ENCODE data around the gene AKAP13.

AKAP13 gene

DNA sequence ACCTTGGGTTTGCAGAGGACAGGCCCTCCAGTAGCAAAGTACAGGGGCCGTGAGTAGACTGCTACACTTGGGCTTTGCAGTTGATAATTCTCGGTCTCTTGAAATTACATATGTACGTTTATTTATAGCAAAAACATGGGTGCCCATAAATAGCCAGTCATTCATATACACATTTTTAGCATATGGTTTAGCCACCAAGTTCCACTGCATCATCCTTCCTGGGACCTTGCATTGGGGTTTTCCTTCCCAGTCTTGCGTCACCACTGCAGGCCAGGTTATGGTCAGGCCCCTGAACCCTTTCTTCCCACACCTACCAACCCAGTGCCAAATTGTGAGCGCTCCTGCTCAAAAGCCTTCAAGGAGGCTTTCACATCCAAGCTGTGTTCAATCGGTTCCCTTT is 401.7 kb downstream of the AKAP13 start:
- TF ChIP-seq, protein P1, sequence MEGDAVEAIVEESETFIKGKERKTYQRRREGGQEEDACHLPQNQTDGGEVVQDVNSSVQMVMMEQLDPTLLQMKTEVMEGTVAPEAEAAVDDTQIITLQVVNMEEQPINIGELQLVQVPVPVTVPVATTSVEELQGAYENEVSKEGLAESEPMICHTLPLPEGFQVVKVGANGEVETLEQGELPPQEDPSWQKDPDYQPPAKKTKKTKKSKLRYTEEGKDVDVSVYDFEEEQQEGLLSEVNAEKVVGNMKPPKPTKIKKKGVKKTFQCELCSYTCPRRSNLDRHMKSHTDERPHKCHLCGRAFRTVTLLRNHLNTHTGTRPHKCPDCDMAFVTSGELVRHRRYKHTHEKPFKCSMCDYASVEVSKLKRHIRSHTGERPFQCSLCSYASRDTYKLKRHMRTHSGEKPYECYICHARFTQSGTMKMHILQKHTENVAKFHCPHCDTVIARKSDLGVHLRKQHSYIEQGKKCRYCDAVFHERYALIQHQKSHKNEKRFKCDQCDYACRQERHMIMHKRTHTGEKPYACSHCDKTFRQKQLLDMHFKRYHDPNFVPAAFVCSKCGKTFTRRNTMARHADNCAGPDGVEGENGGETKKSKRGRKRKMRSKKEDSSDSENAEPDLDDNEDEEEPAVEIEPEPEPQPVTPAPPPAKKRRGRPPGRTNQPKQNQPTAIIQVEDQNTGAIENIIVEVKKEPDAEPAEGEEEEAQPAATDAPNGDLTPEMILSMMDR (IDR thresholded peaks at IDR 0.05; ENCODE audit: control insufficient read depth, insufficient read depth, low read depth, low read length, missing control alignments), result no peak
- DNase-seq (ENCODE audit: low read depth), result no peak
- no peak overlapping the region for H3K4me3 ChIP-seq (ENCODE audit: control insufficient read depth, low read depth, low read length)

DNA sequence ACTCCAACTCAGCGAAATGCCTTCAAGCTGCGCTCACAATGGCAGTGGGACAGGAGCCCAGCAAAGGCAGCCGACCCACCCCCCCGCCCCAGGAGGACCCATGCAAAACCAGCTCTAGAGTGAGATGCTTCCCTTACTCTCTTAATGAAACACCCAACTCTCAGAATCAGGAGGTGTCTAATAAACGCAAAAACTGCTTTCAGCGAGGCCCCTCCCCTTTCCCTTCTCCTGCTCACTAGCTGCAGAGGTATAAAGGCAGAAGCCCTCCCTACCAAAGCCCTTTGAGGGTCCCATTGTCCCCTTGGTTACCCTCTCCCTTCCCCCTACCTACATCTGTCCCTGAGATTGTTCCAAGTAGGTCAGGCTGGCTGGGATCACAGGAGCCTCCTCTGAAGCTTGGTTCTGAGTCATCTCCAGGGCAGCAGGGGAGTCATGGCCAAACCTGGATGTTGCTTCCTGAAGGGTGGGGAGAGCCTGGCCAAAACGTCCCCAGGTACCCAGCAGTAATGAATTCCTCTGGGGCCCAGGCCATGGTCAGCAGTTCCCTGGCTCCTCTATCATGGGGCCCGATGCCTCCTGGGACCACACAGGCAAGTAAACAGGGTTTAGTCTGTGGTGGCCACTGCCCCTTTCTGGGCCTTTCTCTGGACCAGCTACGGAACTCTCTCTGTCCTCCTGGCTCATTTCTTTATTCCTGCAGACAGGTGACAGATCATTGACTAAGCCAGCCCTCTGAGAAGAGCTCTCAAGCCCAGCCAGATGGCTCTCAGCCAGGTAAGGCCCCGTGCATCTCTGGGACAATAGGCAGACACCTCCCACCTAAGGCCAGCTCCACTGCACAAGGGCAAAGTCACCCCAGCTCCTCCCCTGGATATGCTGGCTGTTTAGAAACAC is 405.7 kb downstream of the AKAP13 start:
- TF ChIP-seq, protein P1 (IDR thresholded peaks at IDR 0.05; ENCODE audit: control insufficient read depth, insufficient read depth, low read depth, low read length, missing control alignments), result no peak
- H3K4me3 ChIP-seq (ENCODE audit: control insufficient read depth, low read depth, low read length), result no peak overlapping the region
- no peak for DNase-seq (ENCODE audit: low read depth)

DNA sequence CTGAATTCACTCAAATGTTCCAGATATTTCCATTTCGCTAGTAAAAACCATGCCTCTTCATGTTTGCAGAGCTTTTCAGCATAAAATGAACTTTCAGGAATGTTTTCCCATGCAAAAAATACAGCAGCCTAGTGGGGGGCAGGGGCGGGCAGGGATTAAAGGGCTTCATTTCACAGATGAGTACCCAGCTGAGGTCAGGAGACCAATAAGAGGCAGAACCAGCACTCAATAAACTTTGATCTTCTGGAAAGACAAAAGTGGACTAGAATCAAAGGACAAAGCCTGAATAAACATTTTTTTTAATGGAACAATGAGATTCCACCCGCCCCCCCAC is 406.3 kb downstream of the AKAP13 start:
- TF ChIP-seq, protein P1 (IDR thresholded peaks at IDR 0.05; ENCODE audit: control insufficient read depth, insufficient read depth, low read depth, low read length, missing control alignments), result no peak
- H3K4me3 ChIP-seq (ENCODE audit: control insufficient read depth, low read depth, low read length), result no peak overlapping the region
- no peak for DNase-seq (ENCODE audit: low read depth)

DNA sequence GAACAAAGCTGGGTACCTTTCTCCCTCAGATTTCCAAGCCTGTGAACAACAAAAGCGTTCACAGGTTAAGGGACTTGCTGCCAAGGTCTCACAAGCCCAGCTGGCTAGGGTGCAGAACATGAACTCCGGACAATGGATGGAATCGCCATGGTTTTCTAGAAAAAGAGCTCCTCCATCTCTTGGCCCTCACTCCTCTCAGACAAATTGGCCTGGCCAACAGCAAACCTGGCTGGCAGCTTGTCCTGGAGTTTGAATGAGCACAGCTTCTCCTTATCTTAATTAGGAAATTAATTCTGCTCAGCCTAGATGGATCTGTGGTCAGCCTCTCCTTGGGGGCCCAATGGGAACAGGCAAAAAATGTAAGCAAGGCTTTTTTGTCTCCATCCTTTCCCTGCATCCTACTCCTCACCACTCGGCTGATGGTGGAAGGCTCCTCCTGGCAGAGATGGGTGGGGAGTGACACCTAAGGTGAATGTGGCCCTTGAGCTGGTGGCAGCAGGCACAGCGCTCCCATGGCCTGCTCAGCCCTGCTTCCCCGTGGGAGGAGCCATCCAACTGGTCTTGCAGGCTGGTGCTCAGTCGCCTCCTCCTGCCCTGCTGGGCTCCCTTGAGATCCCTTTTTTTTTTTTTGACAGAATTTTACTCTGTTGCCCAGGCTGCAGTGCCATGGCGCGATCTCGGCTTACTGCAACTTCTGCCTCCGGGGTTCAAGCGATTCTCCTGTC is 408.5 kb downstream of the AKAP13 start:
- TF ChIP-seq, protein P1 (IDR thresholded peaks at IDR 0.05; ENCODE audit: control insufficient read depth, insufficient read depth, low read depth, low read length, missing control alignments), result no peak
- no peak for DNase-seq (ENCODE audit: low read depth)
- H3K4me3 ChIP-seq (ENCODE audit: control insufficient read depth, low read depth, low read length), result no peak overlapping the region

DNA sequence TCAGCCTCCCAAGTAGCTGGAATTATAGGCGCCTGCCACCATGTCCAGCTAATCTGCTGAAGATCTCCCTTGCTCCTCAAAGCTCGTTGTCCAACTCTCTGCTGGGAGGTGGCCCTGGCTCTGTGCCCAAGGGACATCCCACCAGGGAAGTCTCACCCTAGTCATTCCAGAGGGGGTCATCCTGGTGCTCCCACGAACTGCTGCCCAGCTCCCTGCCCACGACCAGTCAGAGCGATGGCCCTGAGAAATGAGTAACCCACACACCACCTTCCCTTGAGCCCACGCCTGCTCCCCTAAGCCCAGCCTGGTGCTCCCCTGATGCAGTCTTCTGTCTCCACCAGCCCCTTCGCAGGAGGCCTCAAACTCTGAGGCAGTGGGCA is 409.1 kb downstream of the AKAP13 start:
- DNase-seq (ENCODE audit: low read depth), result no peak
- TF ChIP-seq, protein P1 (IDR thresholded peaks at IDR 0.05; ENCODE audit: control insufficient read depth, insufficient read depth, low read depth, low read length, missing control alignments), result no peak
- no peak overlapping the region for H3K4me3 ChIP-seq (ENCODE audit: control insufficient read depth, low read depth, low read length)

DNA sequence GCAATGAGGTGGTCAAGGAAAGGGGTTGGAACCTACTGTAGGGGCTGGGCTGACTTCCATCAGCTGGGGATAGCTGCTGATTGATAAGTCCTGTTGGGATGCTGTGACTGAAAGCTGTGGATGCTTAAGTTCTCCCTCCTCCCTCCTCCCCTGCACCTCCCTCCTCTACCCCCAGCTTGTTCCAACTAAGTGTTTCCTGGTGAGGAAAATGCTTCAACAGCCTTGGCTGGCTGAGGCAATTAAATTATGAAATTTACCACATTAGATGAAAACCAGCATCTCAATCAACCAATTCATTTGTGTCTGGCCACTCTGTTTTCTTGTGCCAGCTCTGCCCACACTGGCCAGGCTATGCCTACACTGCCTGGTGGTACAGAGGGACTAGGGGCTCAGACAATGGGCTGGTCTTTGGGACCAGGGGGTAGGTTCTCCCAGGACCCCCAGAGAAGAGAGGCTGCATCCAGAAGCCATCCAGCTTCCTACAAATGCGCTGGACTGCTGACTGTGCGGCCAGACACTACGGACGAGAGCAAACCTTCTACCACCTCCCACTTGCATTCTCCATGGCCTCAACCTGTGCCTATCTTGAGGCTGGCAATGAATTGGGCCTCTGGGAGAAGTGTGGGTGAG is 411.8 kb downstream of the AKAP13 start:
- H3K4me3 ChIP-seq (ENCODE audit: control insufficient read depth, low read depth, low read length), result no peak overlapping the region
- TF ChIP-seq, protein P1 (IDR thresholded peaks at IDR 0.05; ENCODE audit: control insufficient read depth, insufficient read depth, low read depth, low read length, missing control alignments), result no peak
- no peak for DNase-seq (ENCODE audit: low read depth)
